Measurements from ENCODE around the gene ZNF837.

- TF ChIP-seq CEBPB (IDR thresholded peaks at IDR 0.05; ENCODE audit: borderline replicate concordance, low read depth, low read length) (no peak), POLR2A (IDR thresholded peaks at IDR 0.05; ENCODE audit: insufficient read depth in 1 of 2, low read depth in 2 of 2, low read length in 2 of 2) (no peak), CTCF (CRISPR knock-in tag; IDR thresholded peaks at IDR 0.05) (no peak), FOXM1 (CRISPR knock-in tag; IDR thresholded peaks at IDR 0.05) (no peak), TAF1 (CRISPR knock-in tag; IDR thresholded peaks at IDR 0.05) (no peak), ZNF274 (CRISPR knock-in tag; IDR thresholded peaks at IDR 0.05) (no peak), ZNF253 (CRISPR knock-in tag; IDR thresholded peaks at IDR 0.05; ENCODE audit: borderline replicate concordance) (no peak), ZNF367 (CRISPR knock-in tag; IDR thresholded peaks at IDR 0.05; ENCODE audit: borderline replicate concordance) (no peak), E2F1 (CRISPR knock-in tag; IDR thresholded peaks at IDR 0.05) (no peak), ZKSCAN1 (IDR thresholded peaks at IDR 0.05; ENCODE audit: low read length) (no peak), MYC (CRISPR knock-in tag; IDR thresholded peaks at IDR 0.05; ENCODE audit: borderline replicate concordance) (no peak), GABPA (IDR thresholded peaks at IDR 0.05; ENCODE audit: low read depth, low read length) (no peak), GABPA (CRISPR knock-in tag; IDR thresholded peaks at IDR 0.05; ENCODE audit: low read depth) (no peak), SMC3 (IDR thresholded peaks at IDR 0.05; ENCODE audit: low read length) (no peak)
Measured at GRCh38 chr19:58367698-58368454, 13.0 kb downstream of the ZNF837 start.
